Measurements from ENCODE around the gene TPSG1.
"Not testable (repeated sequence)": the region's sequence is repeated elsewhere in the genome, so short reads cannot be mapped to it uniquely, and the experiment has no call there.

TPSG1 gene

DNA sequence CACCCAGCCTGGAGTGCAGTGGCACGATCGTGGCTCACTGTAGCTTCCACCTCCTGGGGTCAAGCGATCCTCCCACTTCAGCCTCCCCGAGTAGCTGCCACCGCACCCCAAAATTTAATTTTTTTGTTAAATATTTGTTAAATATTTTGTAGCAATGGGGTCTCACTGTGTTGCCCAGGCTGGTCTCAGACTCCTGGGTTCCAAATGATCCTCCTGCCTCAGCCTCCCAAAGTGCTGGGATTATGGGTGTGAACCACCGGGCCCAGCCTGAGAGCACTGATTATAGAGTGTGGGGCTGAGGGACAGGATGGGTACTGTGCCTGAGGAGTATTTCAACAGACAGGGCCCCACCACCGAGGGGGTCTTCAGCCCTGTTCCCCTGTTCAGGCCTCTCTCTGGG is 35.6 kb downstream of the TPSG1 start:
- DNase-seq (ENCODE audit: low read depth), result no peak
- no peak for TF ChIP-seq CTCF (IDR thresholded peaks at IDR 0.05; ENCODE audit: control insufficient read depth, insufficient read depth, low read depth, low read length, missing control alignments)
- H3K4me3 ChIP-seq (ENCODE audit: control insufficient read depth, low read depth, low read length), result no peak overlapping the region

DNA sequence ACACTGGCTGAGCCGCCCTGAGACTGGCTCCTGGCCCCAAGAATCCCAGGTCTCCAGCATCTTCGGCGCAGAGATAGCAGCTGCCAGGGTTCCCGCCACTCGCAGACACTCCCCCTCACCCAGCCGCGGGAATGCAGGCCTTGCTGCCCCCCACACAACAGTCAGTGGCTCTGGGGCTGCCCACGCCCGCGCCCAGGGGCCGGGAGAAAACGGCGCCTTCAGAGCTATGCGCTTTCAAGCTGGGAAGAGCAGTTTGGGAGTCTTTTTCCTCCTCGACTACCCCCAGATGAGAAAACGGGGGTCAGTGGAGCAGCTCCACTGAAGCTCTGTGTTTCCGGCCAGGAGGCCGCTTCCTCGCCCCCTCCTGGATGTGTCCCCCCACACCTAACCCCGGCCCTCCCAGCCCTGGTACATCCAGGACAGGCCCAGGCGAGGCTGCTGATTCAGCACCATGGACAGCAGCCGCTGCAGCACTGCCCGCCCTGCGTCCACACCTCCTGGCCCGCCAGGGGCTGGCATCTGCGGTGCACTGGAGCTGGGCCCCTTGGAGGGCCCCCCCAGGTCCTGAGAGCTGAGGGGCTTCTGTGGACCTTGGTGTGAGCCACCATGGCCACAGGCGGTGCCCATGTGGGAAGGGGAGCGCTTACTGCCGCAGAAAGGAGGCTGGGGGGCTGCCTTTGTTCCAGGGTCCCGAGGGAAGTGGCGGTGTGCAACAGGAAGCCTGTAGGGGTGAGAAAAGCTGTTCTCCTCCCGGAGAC is 36.5 kb downstream of the TPSG1 start:
- DNase-seq (ENCODE audit: low read depth), result no peak
- H3K4me3 ChIP-seq (ENCODE audit: control insufficient read depth, low read depth, low read length), result no peak overlapping the region
- no peak for TF ChIP-seq CTCF (IDR thresholded peaks at IDR 0.05; ENCODE audit: control insufficient read depth, insufficient read depth, low read depth, low read length, missing control alignments)

- DNase-seq (ENCODE audit: low read depth); H3K4me3 ChIP-seq (ENCODE audit: control insufficient read depth, low read depth, low read length): not testable (repeated sequence)
Observed at GRCh38 chr16:1185460-1186207, 39.4 kb downstream of the TPSG1 start.

DNA sequence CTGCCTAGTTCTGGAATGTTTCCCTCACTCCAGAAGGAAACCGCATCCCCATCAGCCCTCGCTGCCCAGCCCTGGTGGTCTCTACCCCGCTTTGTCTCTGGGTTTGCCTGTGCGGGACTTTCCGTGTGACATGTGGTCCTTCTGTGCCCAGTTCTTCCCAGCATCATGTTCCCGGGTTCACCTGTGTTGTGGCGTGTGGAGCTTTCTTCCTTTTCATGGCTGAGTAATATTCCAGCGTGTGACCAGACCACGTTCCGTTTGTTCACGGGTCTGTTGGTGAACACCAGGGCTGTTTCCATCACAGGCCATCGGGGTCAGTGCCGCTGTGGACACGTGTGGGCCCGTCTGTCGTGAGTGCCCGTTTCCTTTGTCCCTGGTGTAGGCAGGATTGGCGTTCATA is 40.1 kb downstream of the TPSG1 start:
- DNase-seq (ENCODE audit: low read depth), result no peak
- no peak overlapping the region for H3K4me3 ChIP-seq (ENCODE audit: control insufficient read depth, low read depth, low read length)
- no peak for TF ChIP-seq CTCF (IDR thresholded peaks at IDR 0.05; ENCODE audit: control insufficient read depth, insufficient read depth, low read depth, low read length, missing control alignments)

DNA sequence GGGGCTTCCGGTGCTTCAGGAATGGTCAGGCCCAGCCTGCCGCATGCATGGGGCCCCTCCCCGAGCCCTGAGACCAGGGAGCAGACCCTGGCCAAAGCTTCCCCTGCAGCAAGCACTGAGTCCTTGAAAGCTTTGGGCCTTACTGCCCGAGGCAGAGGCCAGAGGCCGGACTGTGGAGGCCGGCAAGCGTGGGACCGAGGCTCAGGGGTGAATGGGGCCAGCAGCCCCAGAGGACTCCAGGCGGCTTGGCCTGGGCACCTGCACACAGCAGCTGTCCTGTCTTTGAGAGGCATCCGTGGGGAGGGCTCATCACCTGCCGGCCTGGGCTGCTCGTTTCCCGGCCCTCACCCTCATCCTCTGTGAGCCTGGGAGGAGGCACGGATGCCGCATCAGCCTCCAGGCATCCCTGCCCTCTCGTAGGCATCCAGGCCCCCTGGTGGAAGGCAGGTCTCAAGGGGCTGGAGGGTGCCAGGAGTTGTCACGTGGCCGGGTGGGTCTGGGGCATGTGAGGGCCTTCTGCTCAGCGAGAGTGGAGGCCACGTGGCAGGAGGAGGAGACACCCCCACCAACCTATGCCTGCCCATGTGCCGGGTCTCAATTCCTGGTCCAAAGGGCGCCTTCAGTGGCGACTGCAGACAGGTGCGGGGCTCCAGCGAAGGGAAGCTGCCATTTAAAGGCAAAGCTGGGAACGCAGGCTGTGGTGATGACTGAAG is 40.8 kb downstream of the TPSG1 start:
- no peak for TF ChIP-seq CTCF (IDR thresholded peaks at IDR 0.05; ENCODE audit: control insufficient read depth, insufficient read depth, low read depth, low read length, missing control alignments)
- no peak overlapping the region for H3K4me3 ChIP-seq (ENCODE audit: control insufficient read depth, low read depth, low read length)
- no peak for DNase-seq (ENCODE audit: low read depth)

DNA sequence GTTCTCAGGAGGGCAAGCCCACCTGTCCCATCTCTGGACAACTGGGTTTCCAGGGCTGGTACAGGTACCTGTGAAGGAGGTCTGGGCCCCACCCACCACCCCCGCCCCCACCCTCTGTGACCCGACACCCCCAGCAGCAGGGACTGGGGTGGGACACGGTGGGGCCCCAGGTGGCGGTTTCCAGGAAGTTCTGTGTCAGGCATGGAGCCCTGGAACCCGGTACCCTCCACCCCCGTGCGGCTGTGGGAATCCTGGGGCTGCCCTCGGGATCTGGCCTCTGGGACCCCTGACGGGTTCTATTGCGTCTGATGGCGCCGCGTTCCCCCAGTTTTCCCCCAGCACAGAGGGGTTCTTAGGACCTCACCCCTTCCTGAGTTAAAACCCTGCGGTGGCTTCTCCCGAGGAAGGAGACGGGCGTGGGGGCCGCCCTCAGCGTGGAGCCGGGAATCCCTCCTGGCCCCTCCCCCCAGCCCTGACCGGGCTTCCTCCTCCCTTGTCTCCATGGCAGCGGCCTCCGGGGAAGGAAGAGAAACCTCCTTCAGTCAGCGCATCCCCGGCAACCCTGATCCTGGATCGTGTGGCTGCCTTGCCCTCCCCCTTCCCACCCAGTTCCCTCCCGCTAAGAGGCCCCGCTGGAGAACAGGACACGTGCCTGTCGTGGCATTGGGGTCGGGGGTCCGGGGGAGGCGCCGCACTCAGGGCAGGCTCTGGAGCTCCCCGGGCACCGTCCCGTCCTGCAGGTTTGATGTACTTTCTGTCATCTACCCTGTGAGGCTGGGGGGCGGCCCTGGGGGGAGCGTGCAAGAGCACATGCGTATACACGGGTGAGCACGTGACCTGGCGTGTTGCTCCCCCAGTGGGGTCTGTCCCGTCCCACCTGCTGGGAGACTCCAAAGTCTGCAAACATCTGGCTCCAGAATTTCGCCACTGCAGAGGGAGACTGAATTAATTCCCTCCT is 41.8 kb downstream of the TPSG1 start:
- no peak for DNase-seq (ENCODE audit: low read depth)
- TF ChIP-seq CTCF (IDR thresholded peaks at IDR 0.05; ENCODE audit: control insufficient read depth, insufficient read depth, low read depth, low read length, missing control alignments), result no peak
- H3K4me3 ChIP-seq (ENCODE audit: control insufficient read depth, low read depth, low read length), result no peak overlapping the region

All from AG09309 (cell line).